Activated CD4-positive, alpha-beta T cell treated with anti-CD3 and anti-CD28 coated beads for 4 hours (primary cell): ENCODE results near the gene GNAZ.
A peak's percentile ranks its signal among the peaks of the same experiment; 100 is the strongest.
"Not testable (repeated sequence)": the region's sequence is repeated elsewhere in the genome, so short reads cannot be mapped to it uniquely, and the experiment has no call there.

Source experiments
- DNase-seq, 2 donors: peaks; one replicate each; pipeline ENCODE4 v3.0.0-alpha.2; 2020

GNAZ gene

GRCh38 chr22:23070418-23071229, at the start of gene GNAZ:
TSS of gene GNAZ (plus strand) at chr22:23070519. CDS start at chr22:23095696, 25,177 bp downstream.
- peak; percentile 17 to 20 for DNase-seq

GRCh38 chr22:23020659-23021293, 49.5 kb upstream of the GNAZ start:
- DNase-seq: no peak

- DNase-seq: not testable (repeated sequence)
Observed at GRCh38 chr22:23021660-23022353, 48.5 kb upstream of the GNAZ start.

- DNase-seq: no peak
Observed at GRCh38 chr22:23023294-23023693, 47.0 kb upstream of the GNAZ start.

- no peak for DNase-seq
Observed at GRCh38 chr22:23026777-23027176, 43.5 kb upstream of the GNAZ start.

- not testable (repeated sequence) for DNase-seq
Observed at GRCh38 chr22:23027849-23028248, 42.5 kb upstream of the GNAZ start.

- DNase-seq: no peak
Observed at GRCh38 chr22:23029521-23030228, 40.6 kb upstream of the GNAZ start.

- no peak for DNase-seq
Observed at GRCh38 chr22:23031381-23031780, 38.9 kb upstream of the GNAZ start.

GRCh38 chr22:23031786-23032185, 38.5 kb upstream of the GNAZ start:
- DNase-seq: no peak

GRCh38 chr22:23032658-23033057, 37.7 kb upstream of the GNAZ start:
- DNase-seq: no peak

- no peak for DNase-seq
Observed at GRCh38 chr22:23033116-23033905, 37.0 kb upstream of the GNAZ start.

GRCh38 chr22:23034621-23035556, 35.4 kb upstream of the GNAZ start:
- DNase-seq: no peak

- no peak for DNase-seq
Observed at GRCh38 chr22:23035557-23036277, 34.6 kb upstream of the GNAZ start.

GRCh38 chr22:23036684-23037428, 33.5 kb upstream of the GNAZ start:
- no peak for DNase-seq

GRCh38 chr22:23037429-23038333, 32.6 kb upstream of the GNAZ start:
- DNase-seq: no peak

GRCh38 chr22:23038334-23038642, 32.0 kb upstream of the GNAZ start:
- no peak for DNase-seq

- no peak for DNase-seq
Observed at GRCh38 chr22:23038902-23039301, 31.4 kb upstream of the GNAZ start.

- DNase-seq: no peak
Observed at GRCh38 chr22:23042179-23042578, 28.1 kb upstream of the GNAZ start.

GRCh38 chr22:23044570-23044969, 25.7 kb upstream of the GNAZ start:
- DNase-seq: no peak
